IPS DF 6.9 (cell line): ENCODE measurements around the gene MYORG.
"Not testable (repeated sequence)": the region's sequence is repeated elsewhere in the genome, so short reads cannot be mapped to it uniquely, and the experiment has no call there.

Experiments
- DNase-seq: peaks from one replicate; pipeline ENCODE4 v3.0.0-alpha.2; 2013; ENCODE audit warnings: low read depth, low spot score
- H3K27ac ChIP-seq: one replicate; pipeline ENCODE4 v1.5.1; 2013; ENCODE audit warnings: low read length, control low read depth
- H3K27me3 ChIP-seq: 2 replicates; pipeline ENCODE4 v1.6.1; 2013; ENCODE audit warnings: mild to moderate bottlenecking, low read length; ENCODE audit not compliant: control insufficient read depth, insufficient read depth
- H3K36me3 ChIP-seq: 2 replicates; pipeline ENCODE4 v1.6.1; 2013; ENCODE audit warnings: low read length; ENCODE audit not compliant: control insufficient read depth, insufficient read depth
- H3K4me1 ChIP-seq: 2 replicates; pipeline ENCODE4 v1.6.1; 2013; ENCODE audit warnings: low read length; ENCODE audit not compliant: control insufficient read depth, insufficient read depth
- H3K4me3 ChIP-seq: 2 replicates; pipeline ENCODE4 v1.5.1; 2013; ENCODE audit warnings: mild to moderate bottlenecking, low read length
- H3K9me3 ChIP-seq: 2 replicates; pipeline ENCODE4 v1.6.1; 2013; ENCODE audit warnings: low read length, inconsistent platforms; ENCODE audit not compliant: control insufficient read depth, insufficient read depth
- WGBS: extraction: QIAGEN DNeasy Blood & Tissue Kit; methylation state at CpG from one replicate; pipeline ENCODE4 v1.1.7; 2013; ENCODE audit warnings: mixed read lengths, missing lambda C conversion rate; ENCODE audit not compliant: insufficient read length, insufficient coverage; 5-methylcytosine and 5-hydroxymethylcytosine counted together

The MYORG gene

GRCh38 chr9:34347800-34348158 lies 28.9 kb downstream of the MYORG start:
- no peak for DNase-seq
- H3K27me3 ChIP-seq, result no peaks in the 10 kb centered on the region
- no peaks in the 10 kb centered on the region for H3K9me3 ChIP-seq
- H3K27ac ChIP-seq, result no peak overlapping the region
- H3K4me3 ChIP-seq, result no peak overlapping the region
- no peaks in the 10 kb centered on the region for H3K4me1 ChIP-seq
- no peaks in the 10 kb centered on the region for H3K36me3 ChIP-seq

GRCh38 chr9:34346873-34347799 lies 29.6 kb downstream of the MYORG start:
- Histone ChIP-seq H3K9me3 (no peaks in the 10 kb centered on the region), H3K27ac (no peak overlapping the region), H3K4me3 (no peak overlapping the region), H3K36me3 (no peaks in the 10 kb centered on the region), H3K4me1 (no peaks in the 10 kb centered on the region), H3K27me3 (no peaks in the 10 kb centered on the region)
- no CpG with 5 or more reads among the region's 15 CpGs for WGBS
- DNase-seq, result no peak

- H3K9me3 ChIP-seq, result no peaks in the 10 kb centered on the region
- H3K4me1 ChIP-seq, result no peaks in the 10 kb centered on the region
- H3K36me3 ChIP-seq, result no peaks in the 10 kb centered on the region; the same call in 1 of the 2 replicates
- H3K27ac ChIP-seq, result no peak overlapping the region
- DNase-seq, result no peak
- H3K4me3 ChIP-seq, result no peak overlapping the region
- no peaks in the 10 kb centered on the region for H3K27me3 ChIP-seq
- no CpG with 5 or more reads among the region's 1 CpG for WGBS
Observed at GRCh38 chr9:34343605-34344004, 33.1 kb downstream of the MYORG start.

GRCh38 chr9:34343090-34343489 lies 33.6 kb downstream of the MYORG start:
- H3K27me3 ChIP-seq, result no peaks in the 10 kb centered on the region
- no peaks in the 10 kb centered on the region for H3K4me1 ChIP-seq
- no peak overlapping the region for H3K27ac ChIP-seq
- DNase-seq, result no peak
- no peaks in the 10 kb centered on the region for H3K9me3 ChIP-seq
- no CpG with 5 or more reads among the region's 5 CpGs for WGBS
- no peaks in the 10 kb centered on the region; the same call in 1 of the 2 replicates for H3K36me3 ChIP-seq
- H3K4me3 ChIP-seq, result no peak overlapping the region

- Histone ChIP-seq H3K27me3 (no peaks in the 10 kb centered on the region), H3K36me3 (no peaks in the 10 kb centered on the region; the same call in 1 of the 2 replicates), H3K9me3 (no peaks in the 10 kb centered on the region), H3K27ac (no peak overlapping the region), H3K4me1 (no peaks in the 10 kb centered on the region), H3K4me3 (no peak overlapping the region)
- DNase-seq, result no peak
- no CpG with 5 or more reads among the region's 7 CpGs for WGBS
Observed at GRCh38 chr9:34341659-34342295, 34.9 kb downstream of the MYORG start.

- H3K9me3 ChIP-seq, result no peaks in the 10 kb centered on the region
- H3K4me3 ChIP-seq, result no peak overlapping the region
- no CpG with 5 or more reads among the region's 2 CpGs for WGBS
- DNase-seq, result no peak
- H3K27me3 ChIP-seq, result no peaks in the 10 kb centered on the region
- no peaks in the 10 kb centered on the region for H3K4me1 ChIP-seq
- H3K27ac ChIP-seq, result no peak overlapping the region
- no peaks in the 10 kb centered on the region; the same call in 1 of the 2 replicates for H3K36me3 ChIP-seq
Observed at GRCh38 chr9:34338665-34339385, 37.9 kb downstream of the MYORG start.

- not testable (repeated sequence) for DNase-seq, H3K27me3 ChIP-seq, H3K36me3 ChIP-seq, H3K27ac ChIP-seq, H3K4me3 ChIP-seq, H3K9me3 ChIP-seq, H3K4me1 ChIP-seq
Observed at GRCh38 chr9:34338079-34338478, 38.6 kb downstream of the MYORG start.

GRCh38 chr9:34337403-34337802 lies 39.3 kb downstream of the MYORG start:
- Histone ChIP-seq H3K27ac (no peak overlapping the region), H3K27me3 (no peaks in the 10 kb centered on the region), H3K9me3 (no peaks in the 10 kb centered on the region), H3K4me3 (no peak overlapping the region), H3K4me1 (no peaks in the 10 kb centered on the region), H3K36me3 (no peaks in the 10 kb centered on the region; the same call in 1 of the 2 replicates)
- DNase-seq, result no peak
- WGBS, result no CpG with 5 or more reads among the region's 2 CpGs

- Histone ChIP-seq H3K27ac (no peak overlapping the region), H3K36me3 (no peaks in the 10 kb centered on the region; the same call in 1 of the 2 replicates), H3K4me3 (no peak overlapping the region), H3K4me1 (no peaks in the 10 kb centered on the region), H3K9me3 (no peaks in the 10 kb centered on the region), H3K27me3 (no peaks in the 10 kb centered on the region)
- DNase-seq, result no peak
- no CpG with 5 or more reads among the region's 4 CpGs for WGBS
Observed at GRCh38 chr9:34335376-34335775, 41.3 kb downstream of the MYORG start.

GRCh38 chr9:34334916-34335315 lies 41.8 kb downstream of the MYORG start:
- no peaks in the 10 kb centered on the region for H3K27me3 ChIP-seq
- no peak for DNase-seq
- no peak overlapping the region for H3K4me3 ChIP-seq
- no peak overlapping the region for H3K27ac ChIP-seq
- H3K4me1 ChIP-seq, result no peaks in the 10 kb centered on the region
- H3K9me3 ChIP-seq, result no peaks in the 10 kb centered on the region
- no peaks in the 10 kb centered on the region; the same call in 1 of the 2 replicates for H3K36me3 ChIP-seq
- no CpG with 5 or more reads among the region's 2 CpGs for WGBS
